NCI-H774 (cell line): Measurements from ENCODE around the gene USP24.

Experiments used
- DNase-seq: peaks from one replicate; lab custom pipeline; 2025; lab: John Stamatoyannopoulos, UW

USP24 gene

GRCh38 chr1:55052221-55053142 lies 162.7 kb downstream of the USP24 start:
- DNase-seq = no peak

DNA sequence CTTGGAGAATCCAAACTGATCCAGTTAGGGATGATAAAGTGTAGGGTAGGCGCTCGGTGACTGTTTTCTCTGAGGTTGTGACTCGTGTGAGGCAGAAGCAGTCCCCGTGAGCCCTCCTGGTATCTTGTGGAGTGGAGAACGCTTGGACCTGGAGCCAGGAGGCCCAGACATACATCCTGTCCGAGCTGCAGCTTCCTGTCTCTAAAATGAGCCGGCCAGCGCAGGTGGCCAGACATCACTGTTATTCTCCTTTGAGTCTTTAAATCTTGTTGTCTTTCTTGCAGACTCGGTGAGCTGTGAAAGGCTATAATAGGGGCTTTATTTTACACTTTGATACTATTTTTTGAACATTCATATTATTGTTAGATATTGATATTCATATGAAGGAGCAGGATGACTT lies 163.5 kb downstream of the USP24 start:
- DNase-seq = no peak

- DNase-seq = no peak
Measured at GRCh38 chr1:55051169-55051568, 164.0 kb downstream of the USP24 start.

DNA sequence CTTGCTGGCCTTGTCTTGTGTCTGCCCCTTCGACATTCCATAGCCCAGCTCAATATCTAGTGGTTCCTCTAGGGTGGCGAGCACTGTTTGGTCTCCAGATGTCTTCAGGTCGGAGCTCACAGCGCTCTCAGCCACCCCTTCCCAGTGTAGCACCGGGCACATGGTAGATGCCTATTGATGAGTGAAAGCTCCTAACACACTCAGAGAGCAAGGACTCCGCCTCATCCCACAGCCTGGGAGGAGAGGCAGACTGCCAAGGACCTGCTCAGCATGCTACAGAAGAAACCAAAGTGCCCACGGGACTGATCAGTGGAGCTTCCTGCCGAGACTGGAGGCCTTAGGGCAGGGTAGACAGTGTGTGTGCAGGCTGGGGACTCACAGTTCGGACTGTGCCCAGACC lies 164.9 kb downstream of the USP24 start:
- DNase-seq = no peak

DNA sequence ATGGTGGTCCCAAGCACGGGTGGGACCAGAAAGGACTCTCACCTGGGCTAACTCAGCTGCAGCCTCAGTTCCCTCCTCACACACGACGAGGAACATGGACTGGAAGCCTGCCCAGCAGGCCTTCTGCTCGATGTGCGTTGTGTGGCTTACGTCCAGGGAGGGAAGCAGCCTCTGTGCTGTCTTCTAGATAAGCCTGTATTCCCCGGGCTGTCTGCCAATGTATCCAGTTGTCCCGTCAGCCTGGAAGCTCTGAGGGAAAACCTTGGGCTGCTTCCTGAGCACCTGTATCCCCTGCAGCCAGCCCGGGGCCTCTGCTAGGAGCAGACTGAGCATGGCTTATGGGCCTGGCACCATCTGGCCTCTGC lies 165.3 kb downstream of the USP24 start:
- no peak for DNase-seq

- DNase-seq = no peak
Measured at GRCh38 chr1:55049271-55049913, 165.8 kb downstream of the USP24 start.

GRCh38 chr1:55048453-55049270 lies 166.5 kb downstream of the USP24 start:
- DNase-seq = no peak

GRCh38 chr1:55047611-55048010 lies 167.6 kb downstream of the USP24 start:
- no peak for DNase-seq

DNA sequence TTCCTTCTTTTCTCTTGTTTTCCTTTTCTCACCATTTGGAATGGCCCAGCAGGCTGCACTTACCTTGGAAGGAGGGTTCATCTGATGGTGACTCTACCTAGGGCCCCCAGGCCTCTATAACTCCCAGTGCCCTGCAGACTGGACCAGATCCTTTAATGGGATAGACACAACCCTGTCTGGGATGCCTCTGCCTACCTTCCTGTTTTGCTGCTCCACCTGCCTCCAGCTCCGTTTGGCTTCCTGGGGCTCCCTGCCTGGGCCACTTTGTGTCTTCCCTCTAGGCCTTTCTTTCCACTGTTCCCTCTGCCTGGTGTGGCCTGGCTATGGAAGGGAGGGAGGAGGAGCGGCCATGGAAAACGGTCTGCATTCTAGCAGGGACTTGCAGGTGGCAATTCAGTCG lies 168.3 kb downstream of the USP24 start:
- no peak for DNase-seq

GRCh38 chr1:55045430-55045829 lies 169.7 kb downstream of the USP24 start:
- no peak for DNase-seq

DNA sequence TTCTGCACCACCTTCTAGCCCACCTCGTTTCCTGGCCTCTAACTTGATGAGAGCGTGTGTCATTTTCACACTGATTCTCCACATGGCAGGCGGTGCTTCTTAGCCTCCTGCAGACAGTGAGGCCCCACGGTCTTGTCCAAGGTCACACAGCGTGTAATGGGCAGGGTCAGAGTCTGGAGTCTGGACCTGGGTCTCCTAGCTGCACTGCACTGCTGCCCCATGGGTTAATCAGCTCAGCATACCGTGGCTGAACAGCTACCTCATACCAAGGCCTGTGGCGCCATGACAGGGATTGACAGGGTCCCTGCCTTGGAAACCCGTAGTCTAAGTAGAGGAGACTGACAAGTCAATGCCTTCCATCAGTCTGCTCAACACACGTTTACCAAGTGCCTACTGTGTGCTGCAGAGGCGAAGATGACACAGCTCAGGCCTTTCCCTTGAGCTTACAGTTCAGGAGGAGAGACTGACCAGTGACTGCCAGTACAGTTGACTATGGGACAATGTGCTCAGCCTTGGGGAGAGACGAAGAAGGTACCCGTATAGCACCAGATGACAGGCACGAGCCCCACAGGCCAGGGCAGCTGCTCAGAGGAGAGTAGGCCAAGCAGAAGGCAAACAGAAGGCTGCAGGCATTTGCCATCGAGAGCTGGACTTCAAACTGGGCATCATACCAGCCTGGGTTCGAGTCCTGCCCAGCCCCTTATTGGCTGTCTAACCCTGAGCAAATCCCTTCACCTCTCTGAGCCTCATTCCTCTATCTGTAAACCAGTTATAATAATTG lies 170.4 kb downstream of the USP24 start:
- DNase-seq = no peak

DNA sequence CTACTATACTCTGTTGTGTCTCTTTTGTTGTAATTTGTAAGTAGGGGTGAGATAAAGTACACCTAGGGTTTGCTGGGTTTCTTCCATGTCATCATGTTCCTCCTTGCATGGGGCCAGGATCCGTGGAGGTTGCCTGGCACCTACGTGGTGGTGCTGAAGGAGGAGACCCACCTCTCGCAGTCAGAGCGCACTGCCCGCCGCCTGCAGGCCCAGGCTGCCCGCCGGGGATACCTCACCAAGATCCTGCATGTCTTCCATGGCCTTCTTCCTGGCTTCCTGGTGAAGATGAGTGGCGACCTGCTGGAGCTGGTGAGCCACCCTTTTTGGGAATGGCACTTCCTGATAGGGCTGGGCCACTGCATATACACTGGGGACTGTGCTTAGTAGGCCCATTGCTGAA lies 171.4 kb downstream of the USP24 start:
- no peak for DNase-seq

- no peak for DNase-seq
Measured at GRCh38 chr1:55043011-55043410, 172.2 kb downstream of the USP24 start.

- DNase-seq = no peak
Measured at GRCh38 chr1:55041613-55042012, 173.6 kb downstream of the USP24 start.

- no peak for DNase-seq
Measured at GRCh38 chr1:55040933-55041494, 174.2 kb downstream of the USP24 start.

DNA sequence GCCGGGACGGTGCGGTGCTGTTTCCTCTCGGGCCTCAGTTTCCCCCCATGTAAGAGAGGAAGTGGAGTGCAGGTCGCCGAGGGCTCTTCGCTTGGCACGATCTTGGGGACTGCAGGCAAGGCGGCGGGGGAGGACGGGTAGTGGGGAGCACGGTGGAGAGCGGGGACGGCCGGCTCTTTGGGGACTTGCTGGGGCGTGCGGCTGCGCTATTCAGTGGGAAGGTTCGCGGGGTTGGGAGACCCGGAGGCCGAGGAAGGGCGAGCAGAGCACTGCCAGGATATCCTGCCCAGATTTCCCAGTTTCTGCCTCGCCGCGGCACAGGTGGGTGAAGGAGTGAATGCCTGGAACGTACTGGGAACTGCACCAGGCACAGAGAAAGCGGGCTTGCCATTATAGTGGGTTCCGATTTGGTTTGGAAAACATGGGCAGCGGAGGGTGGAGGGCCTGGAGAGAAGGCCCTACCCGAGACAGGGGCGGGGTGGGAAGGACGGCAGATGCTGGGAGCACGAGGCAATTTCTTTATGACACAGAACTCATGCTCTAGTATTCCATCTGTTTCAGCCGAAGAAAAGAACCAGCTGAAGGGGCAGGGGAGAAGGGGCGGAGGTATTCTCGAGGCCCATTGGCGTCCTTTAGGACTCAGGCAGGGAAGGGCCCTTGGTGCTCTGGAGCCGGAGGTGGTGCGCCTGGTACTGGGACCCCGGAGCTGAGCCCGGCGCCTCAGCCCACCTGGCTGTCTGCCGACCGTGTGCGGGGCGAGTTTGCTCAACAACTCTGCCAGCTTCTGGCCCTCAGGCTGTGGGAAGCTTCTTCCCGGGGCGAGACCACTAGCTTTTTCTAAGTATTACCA lies 174.9 kb downstream of the USP24 start:
- no peak for DNase-seq

GRCh38 chr1:55039342-55040082 lies 175.7 kb downstream of the USP24 start, which contains the start of gene PCSK9:
Gene PCSK9 (plus strand): TSS chr1:55039548. CDS start chr1:55039838, 290 bp downstream.
- no peak for DNase-seq

DNA sequence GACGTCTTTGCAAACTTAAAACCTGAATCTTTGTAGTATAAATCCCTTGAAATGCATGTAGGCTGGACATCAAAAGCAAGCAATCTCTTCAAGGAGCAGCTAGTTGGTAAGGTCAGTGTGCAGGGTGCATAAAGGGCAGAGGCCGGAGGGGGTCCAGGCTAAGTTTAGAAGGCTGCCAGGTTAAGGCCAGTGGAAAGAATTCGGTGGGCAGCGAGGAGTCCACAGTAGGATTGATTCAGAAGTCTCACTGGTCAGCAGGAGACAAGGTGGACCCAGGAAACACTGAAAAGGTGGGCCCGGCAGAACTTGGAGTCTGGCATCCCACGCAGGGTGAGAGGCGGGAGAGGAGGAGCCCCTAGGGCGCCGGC lies 176.2 kb downstream of the USP24 start:
- no peak for DNase-seq

DNA sequence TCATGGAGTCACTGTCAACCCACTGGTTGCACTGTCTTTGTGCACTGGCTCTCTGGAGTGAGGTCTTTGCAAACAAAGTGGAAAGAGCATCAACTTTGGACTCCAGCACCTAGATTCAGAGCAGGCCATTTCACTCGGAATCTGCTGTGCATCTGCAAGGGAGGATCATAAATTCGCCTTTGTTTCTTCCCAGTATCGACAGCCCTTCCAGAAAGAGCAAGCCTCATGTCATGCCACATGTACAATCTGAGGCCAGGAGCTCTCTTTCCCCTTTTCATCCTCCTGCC lies 176.7 kb downstream of the USP24 start:
- no peak for DNase-seq
